GM18520 (cell line): ENCODE measurements around the gene FAM98A.

Source experiments
- ATAC-seq: cut with Tn5 transposase; IDR thresholded peaks from one replicate; pipeline ENCODE4 v1.9.1; 2021; ENCODE audit not compliant: unreplicated experiment

Gene FAM98A

DNA sequence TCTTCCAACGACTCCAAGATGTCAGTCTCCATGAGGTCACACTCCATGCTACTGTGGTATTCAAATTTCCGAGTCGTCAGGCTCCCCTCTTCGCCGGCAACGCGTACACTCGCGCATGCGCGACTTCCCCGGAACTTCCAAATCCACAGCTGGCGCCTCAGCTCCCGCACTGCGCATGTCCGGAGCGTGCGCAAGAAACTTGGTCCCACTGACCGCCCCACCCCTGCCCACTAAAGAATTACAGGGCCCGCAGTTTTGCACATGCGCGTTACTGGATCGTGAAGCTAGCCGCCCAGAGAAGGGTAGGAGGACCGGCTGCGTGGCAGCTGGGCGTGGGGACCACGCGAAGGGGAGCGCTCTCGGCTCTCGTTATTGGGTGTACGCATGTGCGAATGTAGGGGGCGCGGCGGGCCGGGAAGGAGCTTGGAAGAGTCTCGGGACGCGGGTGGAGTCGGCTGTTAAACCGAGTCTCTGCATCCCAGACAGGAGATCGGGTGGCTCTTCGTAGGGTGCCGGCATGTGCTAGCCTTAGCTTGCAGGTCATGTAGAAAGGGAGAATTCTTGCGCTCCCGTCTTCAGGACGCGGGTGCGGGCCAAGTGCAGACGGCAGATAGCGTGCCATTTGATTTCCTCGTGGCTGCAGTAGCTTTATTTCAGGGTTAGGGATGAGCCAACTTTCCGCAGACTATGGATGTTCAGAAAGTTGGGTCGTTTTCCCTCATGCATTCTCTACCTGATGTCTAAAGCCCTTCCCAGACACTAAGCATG lies at the start of gene FAM98A:
Gene FAM98A, minus strand, starts transcription at position 125 of the 768 bp plus-strand sequence. Its CDS starts 78 bp downstream, at position 47.
- peak; percentile 85 for ATAC-seq

DNA sequence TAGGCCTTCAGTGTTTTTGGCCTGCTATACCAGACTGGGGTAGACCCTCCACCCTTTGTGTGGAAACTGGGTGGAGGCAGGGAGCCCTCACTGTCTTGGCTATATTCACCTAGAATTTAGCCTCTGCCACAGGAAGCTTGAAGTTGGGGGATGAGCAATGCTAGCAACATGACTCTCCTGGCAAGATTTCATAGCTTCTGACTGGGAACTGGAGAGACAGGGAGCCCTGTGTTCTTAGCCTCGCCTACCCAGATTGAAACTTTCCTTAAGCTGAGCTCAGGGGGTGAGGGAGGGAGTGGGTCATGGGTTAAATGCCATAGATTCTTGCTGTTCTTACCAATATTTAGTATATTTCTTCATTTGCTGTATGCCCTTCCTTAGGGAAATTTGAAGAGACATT lies 46.8 kb upstream of the FAM98A start:
- no peak for ATAC-seq

DNA sequence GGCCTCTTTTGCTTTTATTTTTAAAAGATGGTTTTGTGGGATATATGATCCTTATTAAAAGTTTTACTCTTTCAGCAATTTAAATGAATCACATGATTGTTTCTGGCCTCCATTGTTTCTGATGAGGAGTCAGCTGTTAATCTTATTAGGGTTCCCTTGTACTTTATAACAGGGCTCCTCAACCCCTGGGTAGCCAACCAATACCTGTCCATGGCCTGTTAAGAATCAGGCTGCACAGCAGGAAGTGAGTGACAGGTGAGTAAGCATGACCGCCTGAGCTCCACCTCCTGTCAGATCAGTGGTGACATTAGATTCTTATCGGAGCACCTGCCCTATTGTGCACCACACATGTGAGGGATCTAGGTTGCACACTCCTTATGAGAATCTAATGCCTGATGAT lies 45.1 kb upstream of the FAM98A start:
- no peak for ATAC-seq

DNA sequence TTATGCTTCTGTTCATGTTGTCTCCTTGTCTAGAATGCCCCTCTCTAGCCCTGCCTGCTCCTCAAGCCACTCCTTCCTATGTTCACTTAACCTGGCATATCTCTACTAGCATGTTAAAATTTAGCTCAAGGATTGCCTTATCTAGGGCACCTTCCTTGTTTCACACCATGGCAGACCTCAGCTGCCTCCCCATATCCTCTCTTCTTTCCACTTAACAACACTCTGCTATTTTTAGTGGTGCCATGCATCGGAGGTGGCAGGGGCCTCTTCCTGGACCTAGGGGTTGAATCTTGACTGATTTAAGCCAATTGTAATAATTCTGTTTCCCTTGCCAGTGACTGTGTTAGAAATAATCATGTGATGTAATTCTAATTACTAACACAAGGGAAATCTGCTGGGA lies 36.9 kb upstream of the FAM98A start:
- no peak for ATAC-seq

DNA sequence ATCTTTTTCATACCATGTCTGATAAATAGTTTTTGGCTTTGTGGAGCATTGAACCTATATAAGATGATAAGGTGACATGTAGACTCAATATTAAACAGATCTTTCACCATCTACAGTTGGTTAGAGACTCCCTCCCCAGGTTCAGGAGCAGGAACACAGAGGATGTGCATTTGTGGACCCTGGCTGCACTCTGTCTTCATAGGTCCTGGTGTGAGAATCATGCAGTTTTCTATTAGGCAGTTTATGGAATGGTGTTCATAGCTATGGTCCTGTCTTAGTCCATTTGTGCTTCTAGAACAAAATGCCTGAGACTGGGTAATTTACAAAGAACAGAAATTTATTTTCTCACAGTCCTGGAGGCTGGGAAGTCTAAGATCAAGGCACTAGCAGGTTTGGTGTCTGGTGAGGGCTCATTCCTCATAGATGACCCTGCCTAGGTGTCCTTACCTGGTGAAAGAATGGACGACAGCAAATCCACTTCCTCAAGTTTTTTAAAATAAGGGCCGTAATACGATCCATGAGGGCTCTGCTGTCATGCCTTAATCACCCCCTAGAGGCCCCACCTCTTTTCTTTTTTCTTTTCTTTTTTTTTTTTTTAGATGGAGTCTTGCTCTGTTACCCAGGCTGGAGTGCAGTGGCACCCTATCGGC lies 35.3 kb upstream of the FAM98A start:
- ATAC-seq: no peak

DNA sequence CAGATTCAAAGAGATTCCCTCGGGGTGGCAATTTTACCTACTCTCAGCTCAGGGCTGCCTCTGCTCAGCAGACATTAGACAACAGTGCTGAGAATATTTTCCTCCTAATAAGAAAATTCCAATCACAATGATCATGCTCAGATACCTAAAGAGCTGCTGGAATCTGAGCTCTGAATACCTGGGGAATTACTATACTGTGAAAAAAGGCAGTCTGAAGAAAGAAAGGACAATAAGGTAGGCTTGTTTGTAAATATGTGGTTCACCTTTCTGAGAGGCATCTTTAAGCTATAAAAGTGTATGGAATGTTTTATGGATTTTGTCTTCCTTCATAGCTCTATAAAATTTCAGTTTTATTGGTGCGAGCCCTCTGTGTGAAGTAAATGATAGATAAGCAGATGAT lies 34.2 kb upstream of the FAM98A start:
- ATAC-seq: no peak

DNA sequence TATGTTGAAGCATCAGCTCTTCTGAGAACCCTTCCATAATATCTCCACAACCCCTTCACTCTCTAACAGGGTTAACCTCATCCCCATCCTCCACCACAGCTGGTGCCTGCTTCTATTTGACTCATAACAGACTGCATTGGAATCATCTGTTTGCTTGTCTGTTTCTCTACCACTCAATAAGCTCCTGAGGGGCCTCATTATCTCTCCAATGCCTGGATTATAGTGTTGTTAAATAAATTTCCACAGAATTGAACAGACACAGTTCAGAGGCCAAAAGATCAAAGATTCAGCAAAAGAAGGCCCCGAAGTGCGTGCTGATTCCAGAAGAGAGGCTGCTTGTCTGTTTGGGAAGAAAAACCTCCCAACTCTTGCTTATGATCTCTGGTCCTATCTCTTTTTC lies 33.7 kb upstream of the FAM98A start:
- no peak for ATAC-seq

DNA sequence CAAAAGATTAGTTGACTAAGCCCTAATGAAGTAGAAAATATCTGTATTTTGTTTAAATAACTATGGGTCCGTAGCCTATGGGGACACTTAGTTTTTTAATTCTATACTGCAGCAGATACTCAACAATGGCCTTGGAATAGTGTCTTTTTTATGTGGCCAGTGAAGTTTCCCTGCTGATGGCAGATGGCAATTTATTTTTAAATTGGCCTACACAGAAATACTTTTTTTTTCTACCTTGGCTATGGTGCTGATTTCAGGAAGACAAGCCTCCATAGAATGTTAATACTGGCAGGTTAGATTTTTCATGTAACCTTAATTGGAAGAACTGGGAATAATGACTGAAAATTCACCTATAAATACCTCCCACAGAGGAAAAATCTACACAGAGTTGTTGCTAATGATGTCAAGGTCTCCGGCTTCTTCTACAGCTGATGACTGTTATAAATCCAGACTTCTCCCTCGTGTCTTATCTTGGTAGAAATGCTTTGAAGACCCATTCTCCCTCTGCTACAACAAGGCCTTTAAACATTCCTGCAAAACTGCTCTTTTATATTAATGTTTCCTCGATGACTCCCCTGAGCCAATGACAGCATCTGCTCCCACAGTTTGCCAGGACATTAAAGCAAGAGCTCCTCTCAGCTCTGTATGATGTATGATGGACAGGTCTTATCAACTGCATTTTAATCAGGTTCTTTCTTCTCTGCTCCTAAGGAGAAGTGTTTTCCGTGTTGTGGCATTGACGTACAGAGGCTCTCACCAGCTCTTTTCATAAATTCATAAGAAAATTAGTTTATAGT lies 29.1 kb upstream of the FAM98A start:
- ATAC-seq: no peak

DNA sequence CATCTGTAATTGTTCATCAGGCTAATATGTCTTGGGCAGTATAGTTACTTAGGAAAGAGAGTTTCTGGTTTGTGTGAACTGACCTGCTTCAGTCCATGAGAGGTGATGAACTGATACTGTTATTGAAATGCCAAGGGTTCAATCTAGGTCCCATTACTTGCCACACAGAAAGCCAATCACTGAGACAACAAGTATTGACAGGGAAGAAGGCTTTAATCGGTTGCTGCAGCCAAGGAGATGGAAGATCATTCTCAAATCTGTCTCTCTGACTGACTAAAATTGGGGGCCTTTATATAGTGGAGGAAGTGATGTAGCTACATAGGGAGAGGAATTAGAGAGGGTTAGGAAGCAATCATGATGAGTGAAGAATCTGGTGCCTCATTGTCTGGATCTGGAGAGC lies 19.9 kb upstream of the FAM98A start:
- no peak for ATAC-seq

DNA sequence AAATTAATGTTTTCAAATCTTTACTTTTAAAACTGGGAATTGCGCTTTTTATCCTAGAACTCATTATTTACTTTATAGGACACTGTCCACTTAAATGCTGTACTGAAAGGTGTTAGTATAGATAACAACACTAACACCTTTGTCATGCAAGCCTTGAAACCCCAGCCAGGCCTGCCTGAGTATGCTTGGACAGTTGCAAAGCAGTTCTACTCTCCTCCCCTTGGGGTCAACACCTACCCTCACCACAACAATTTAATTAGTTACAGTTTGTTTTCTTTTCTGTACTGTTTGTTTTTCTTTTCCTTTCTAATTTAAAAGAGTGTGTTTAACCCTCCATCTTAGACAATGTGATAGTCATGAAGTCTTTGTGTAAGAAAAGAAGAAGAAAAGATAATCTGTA lies 18.9 kb upstream of the FAM98A start:
- no peak for ATAC-seq

DNA sequence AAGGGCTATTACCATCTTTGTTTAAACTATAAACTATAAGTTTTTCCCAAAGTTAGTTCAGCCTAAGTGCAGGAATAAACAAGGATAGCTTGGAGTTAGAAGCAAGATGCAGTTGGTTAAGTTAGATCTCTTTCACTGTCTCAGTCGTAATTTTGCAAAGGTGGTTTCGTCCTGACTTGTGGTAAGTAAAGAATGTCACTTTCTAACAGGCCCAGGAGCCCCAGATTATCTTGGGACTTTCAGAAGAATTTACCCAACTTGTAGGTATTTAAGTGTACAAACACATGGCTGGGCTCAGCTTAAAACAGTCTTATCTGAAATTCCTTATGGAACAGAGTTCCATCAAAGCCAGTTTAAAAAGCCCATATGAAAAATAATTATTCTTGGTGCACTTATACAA lies 18.3 kb upstream of the FAM98A start:
- ATAC-seq: no peak

DNA sequence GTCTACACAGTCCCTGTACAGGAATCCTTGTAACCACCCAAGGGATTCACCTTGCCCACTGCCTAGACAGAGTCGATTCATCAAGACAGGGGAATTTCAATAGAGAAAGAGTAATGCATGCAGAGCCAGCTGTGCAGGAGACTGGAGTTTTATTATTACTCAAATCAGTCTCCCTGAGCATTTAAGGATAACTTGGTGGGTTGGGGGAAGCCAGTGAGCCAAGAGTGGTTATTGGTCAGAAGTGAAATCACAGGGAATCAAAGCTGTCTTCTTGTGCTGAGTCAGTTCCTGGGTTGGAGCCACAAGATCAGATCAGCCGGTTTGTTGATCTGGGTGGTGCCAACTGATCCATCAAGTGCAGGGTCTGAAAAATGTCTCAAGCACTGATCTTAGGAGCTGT lies 17.8 kb upstream of the FAM98A start:
- ATAC-seq: no peak

DNA sequence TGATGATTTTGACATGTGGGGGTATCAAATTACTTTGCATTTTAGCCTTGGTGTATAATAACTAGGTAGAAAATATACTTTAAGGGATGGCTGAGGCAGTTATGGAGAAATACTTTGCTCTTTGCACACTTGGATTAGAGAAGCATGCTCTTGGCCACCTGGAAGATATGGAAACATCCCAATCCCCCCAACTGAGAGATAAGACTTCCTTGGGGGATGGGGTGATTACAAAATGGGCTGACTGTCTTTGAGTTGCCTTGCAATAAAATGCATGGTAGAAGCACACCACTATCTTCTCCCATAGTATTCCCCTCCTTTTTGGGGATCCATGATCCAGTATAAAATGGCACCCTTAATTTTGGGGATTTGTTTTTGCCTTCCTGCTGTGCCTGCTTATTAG lies 15.1 kb upstream of the FAM98A start:
- ATAC-seq: no peak

DNA sequence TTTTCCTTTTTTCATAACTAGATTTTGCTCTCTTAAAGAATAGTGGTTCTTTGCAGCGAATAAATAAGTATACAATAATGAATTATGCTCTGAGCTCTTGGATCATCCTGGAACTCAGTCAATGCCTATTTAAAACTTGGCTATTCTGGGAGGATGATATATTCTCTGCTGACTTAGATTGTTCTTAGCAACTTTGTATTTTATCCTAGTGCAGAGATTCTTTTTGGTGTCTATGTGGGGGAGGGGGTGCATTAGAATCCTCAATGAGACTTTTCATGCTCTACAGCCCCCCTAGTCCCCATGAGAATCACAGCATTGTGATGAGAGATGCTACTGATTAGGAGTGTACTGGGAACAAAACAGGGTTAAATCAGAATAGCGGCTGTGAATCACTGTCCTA lies 8.8 kb upstream of the FAM98A start:
- no peak for ATAC-seq

DNA sequence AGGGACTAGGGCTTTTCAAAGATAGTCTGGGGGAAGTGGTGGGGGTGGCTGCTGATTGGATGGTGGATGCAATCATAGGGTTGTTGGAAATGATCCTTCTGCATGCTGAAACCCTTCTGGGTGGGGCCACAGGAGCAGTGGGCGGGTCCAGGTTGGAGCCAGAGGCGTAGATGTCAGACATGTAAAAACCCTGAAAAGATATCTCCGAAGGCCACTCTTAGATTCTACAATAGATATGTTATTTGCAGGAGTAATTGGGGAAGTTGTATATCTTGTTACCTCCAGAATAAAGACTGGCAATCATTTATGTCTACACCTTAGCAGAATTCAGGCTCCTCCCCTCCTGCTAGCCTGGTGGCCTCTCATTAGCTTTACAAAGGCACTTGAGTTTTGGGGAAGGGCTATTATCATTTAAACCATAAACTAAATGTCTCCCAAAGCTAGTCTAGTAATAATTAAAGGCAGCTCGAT lies 8.2 kb upstream of the FAM98A start:
- no peak for ATAC-seq

DNA sequence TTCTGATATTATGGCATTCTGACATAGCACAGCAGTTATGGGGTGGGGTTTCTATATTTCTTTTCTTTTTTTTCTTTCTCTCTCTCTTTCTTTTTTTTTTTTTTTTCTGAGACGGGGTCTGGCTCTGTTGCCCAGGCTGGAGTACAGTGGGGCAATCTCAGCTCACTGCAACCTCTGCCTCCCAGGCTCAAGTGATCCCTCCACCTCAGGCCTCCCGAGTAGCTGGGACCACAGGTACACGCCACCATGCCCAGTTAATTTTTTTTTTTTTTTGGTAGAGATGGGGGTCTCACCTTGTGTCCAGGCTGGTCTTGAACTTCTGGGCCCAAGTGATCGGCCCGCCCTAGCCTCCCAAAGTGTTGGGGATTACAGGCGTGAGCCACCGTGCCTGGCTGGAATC lies 7.5 kb upstream of the FAM98A start:
- ATAC-seq: no peak

DNA sequence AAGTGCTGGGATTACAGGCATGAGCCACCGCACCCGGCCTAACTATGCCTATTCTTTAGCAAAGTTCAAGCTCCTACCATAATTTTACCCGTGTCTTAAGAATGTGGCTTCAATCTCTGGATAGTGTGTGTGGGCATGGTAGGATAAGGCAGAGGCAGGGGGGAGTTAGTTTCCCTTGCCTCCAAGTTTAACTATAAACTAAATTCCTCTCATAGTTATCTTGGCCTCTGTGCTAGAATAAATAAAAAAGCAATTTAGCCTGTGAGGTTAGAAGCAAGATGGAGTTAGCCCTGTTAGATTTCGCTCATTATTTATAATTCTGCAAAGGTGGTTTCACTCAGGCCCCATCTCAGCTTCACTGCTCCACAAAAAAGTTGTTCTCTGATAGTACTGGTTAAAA lies 7.0 kb upstream of the FAM98A start:
- ATAC-seq: no peak

DNA sequence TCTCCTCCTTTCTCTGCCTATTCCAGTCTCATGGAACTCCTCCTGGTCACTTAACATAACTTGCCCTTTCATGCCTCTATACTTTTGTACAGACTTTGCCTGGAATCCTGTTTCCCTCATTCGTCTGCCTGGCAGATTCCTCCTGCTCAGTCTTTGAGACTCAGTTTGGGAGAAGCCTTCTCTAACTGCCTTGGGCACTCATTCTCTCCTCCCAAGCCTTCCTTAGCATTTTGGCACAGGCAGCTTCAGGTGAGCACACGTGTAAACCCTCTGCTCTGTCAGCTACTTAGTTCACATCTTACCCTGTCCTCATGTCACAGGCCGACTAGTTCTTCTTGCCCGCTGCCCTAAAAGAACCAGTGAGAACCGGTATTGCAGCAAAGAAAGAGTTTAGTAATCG lies 6.0 kb upstream of the FAM98A start:
- no peak for ATAC-seq

DNA sequence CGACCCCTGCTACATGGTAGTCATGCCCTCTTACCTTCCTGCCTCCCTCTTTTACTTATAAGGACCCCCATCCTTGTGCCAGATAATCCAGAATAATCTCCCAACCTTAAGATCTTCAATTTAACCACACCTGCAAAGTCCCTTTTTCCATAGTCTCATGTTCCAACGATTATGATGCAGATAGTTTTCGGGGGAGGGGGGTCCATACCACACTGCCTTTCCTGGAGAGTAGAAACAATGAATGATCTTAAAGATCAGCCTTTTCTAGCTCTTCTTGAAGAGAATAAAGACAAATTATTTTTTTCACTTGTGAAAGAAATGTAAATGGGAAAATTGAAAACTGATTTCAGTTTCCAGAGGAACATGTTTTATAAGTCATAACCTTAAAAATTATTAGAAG lies 4.3 kb upstream of the FAM98A start:
- no peak for ATAC-seq

DNA sequence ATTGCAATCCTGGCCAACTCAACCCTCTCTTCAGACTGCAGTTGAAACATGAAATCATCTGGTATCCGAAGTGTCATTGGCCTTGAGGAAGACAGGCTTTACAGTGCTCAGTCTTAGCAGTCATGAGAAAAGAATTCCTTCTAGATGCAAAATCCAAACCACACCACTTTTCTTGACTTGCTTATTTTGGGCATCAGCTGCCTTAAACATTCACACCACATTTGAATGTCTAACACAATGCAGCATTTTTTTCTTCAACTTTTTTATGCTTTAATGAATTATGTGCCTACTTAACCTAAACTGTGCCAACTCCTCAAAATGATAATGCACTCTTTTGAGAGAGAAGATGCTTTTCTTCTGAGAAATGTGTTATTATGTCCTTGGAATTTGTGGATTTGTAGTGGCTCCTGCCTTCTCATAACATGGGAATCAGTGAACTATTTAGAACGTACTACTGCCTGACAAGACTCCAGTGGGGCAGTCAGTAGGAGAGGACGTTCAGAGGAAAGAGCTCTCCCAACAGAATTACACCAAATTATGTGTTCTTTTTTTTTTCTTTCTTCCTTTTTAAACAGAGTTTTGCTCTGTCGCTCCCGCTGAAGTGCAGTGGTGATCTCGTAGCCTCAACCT lies 3.2 kb upstream of the FAM98A start:
- ATAC-seq: no peak

DNA sequence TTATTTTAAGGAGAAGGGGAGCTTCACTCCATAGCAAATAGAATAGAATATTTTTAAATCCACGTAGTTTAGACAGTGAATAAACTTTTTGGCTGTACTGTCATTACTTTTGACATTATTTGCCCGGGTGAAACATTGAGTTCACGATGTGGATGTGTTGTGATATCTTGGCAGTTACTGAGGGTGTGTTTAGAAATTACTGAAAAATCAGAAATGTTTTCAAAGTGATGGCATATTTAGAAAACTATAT lies 769 bp upstream of the FAM98A start:
- no peak for ATAC-seq
